GM21390 (cell line): Measurements from ENCODE around the gene RNF125.
"Not testable (repeated sequence)": the region's sequence is repeated elsewhere in the genome, so short reads cannot be mapped to it uniquely, and the experiment has no call there.

Experiments used
- ATAC-seq: cut with Tn5 transposase; IDR thresholded peaks from one replicate; pipeline ENCODE4 v1.9.1; 2021; ENCODE audit not compliant: unreplicated experiment

RNF125 gene

DNA sequence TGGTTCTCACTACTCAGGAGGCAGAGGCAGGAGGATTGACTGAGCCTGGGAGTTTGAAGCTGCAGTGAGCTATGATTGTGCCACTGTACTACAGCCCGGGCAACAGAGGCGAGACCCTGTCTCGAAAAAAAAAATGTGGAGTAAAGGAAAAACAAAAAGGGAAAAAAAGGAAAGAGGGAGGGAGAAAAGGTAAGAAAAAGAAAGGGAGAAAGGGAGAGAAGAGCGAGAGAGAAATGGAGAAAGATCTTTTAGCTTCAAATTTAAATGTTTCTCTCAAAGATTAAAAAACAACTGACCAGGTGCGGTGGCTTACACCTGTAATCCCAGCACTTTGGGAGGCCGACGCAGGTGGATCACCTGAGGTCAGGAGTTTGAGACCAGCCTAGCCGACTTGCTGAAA lies 65.2 kb downstream of the RNF125 start:
- no peak for ATAC-seq

DNA sequence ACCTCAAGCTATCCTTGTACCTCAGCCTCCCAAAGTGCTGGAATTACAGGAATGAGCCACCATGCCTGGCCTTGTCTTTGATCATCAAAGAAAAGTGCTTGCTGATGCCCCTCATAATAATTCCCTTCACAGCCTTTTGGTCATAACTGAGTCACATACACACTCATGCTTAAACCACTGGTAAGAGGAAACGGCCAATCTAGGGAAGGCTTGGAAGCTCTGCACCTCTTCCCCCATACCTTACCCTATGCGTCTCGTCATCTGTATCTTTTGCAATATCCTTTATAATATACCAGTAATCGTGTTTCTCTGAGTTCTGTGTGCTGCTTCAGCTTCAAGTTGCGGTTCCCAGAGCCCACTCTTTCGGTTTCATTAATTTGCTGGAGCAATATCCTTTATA lies 68.3 kb downstream of the RNF125 start:
- ATAC-seq, result no peak

DNA sequence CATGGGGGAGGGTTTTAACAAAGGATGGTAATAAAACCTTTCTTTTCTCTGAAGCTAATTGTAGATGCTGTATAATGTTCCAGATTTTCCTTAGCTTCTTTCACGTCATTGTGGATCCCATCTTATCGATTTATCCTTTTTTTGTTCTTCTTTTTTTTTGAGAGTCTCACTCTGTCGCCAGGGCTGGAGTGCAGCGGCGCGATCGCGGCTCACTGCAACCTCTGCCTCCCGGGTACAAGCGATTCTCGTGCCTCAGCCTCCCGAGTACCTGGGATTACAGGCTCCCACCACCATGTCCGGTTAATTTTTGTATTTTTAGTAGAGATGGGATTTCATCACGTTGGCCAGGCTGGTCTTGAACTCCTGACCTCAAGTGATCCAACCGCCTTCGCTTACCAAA lies 72.2 kb downstream of the RNF125 start:
- ATAC-seq, result not testable (repeated sequence)

DNA sequence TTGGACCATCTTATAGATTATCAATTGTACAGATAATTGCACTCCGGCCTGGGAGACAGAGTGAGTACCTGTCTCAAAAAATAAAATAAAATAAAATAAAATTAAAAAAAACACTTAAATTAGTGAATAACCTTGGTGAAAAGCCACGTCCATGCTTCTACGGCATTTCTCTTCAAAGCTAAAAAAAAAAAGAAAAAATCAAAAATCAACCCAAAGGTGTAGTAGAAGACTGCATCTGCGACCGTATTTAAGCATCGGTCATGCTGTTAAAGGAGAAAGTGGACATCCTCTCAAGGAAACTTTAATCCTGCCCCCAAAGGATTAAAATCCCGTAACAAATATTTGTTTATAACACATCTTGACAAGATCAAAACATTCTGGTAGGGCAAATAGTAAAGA lies 72.7 kb downstream of the RNF125 start:
- no peak for ATAC-seq

DNA sequence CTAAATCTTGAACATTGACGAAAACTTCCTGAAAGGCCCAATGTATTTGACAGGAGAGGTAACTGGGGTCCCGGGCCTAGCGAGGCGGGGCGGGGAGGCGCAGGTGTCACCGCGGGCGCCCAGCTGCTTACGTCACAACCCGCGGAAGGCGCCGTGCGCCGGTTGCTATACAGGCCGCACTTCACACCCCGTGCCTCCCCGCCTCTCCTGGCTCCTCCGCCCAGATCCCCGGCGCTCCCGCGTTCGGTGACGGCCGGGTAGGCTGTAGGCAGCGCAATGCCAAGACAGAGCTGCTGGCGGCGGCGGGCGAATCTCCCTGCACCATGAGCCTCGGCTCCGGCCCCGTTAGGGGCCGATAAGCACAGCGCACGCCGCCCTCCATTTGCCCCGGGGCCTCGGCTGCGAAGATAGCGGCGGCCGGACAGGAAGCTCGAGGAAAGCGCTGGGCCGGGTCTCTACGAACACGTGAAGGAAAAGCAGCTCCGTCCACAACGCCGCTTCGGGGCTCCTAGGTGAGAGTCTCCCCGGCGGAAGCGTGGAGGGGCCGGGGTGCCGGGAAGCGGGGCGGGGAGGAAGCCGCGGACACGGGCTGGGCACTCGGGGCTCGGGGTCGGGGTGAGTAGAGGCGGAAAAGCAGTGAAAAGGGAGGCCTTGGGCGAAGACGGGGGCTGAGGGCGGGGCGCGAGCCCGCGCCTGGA lies 73.2 kb downstream of the RNF125 start, which contains the start of gene RNF138:
RNF138 (plus strand) TSS at position 151 of the 698 bp plus-strand sequence. CDS start 903 bp downstream, outside the sequence.
- ATAC-seq, result peak; percentile 53

DNA sequence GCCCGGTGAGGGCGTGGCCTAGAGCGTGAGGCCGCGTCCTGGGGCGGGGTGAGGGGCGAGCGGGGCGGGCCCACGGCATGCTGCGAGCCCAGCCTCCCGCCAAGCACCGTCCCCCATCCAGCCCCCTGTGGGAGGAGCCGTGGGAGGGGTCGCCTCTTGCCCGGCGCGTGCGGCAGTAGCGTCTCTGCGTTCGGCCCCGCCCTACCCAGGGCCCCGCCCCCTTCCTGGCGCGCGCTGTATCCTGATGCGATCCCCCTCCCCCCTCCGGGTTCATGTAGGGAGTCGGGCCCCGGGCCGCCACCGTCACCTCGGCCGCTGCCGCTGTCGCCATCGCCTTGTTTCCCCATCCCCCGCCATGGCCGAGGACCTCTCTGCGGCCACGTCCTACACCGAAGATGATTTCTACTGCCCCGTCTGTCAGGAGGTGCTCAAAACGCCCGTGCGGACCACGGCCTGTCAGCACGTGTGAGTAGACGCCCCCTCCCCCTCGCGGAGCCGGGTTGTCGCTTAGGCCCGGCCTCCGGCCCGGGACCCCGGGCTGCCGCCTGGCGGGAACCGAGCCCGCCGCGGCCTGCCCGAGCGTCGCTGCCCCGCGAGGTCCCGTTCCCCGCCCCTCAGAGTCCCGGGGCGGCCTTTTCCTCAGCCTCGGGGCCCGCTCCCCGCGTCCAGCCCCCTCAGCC lies 73.9 kb downstream of the RNF125 start:
- peak; percentile 77 for ATAC-seq

DNA sequence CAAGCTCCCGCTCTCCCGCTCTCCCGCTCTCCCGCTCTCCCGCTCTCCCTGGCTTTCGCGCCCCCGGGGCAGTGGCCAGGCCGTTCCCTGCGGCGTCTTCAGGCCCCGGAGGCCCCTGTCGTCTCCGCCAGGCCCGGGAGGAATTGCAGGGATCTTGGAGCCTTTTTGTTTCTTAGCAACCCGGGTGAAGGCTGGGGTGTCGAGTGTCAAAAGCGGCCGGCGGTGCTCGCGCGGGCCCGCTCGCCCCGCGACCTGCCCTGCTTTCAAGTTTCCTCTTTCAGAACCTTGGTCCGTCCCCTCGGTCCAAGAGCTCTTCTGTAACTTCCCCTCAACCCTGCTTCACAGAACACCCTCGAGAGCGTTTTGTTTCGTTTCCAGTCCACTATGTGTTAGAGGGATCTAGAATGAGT lies 74.5 kb downstream of the RNF125 start:
- ATAC-seq, result peak; percentile 37

DNA sequence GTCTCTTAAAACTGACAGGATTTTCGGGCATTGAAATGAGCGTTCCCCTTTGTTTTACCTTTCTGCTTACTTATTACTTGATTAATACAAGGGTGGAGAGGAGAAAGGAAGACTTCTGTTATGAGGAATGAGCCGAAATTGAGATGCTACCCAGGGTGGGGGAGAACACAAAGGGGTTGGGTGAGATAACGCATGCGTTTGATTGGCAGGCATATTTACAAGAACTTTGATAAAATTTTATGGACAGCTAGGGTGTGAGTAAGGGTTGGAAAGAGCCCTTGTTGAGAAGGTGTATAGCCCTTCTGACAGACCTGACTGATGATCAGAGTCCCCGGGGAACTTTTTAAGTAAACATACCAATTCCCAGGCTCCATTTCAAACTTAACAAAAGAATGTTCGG lies 74.9 kb downstream of the RNF125 start:
- no peak for ATAC-seq

DNA sequence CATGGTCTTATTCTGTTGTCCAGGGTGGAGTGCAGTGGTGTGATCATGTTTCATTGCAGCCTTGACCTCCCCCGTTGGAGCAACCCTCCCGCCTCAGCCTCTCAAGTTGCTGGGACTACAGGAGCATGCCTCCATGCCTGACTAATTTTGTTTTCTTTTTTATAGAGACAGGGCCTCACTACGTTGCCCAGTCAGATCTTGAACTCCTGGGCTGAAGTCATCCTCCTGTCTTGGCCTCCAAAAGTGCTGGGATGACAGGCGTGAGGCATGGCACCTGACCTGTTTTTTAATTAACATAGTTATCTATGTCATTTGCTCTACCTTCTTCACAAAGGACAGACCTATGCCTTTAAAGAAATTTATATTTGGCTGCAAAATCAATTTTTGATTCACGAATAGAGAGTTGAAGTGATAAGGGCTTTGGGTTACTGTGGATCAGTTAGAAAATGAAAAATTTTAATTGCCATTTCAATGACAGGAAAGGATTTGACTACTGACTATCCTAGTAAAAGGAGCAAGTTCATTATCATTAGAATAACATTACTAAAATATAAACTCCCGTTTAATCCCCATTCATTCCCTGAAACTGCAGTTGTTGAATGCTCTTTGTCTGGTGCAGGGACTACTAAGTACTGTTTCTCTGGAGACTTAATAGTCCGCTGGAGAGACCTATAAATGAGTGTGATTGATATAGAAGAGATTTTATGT lies 76.7 kb downstream of the RNF125 start:
- ATAC-seq, result no peak

DNA sequence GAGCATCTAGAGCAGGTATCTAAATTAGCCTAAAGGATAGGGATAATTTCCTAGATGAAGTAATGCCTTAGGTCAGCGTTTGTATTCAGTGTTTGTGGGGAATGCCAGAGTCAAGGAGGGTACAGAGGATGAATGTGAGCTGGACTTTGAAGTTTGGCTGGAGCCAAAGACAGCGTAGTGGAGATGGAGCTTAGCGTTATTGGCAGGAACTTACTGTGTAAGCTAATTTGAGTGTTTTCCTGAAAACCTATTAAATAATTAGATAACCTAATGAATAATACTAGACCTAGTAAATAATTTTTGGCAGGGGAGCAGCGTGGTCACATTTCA lies 77.2 kb downstream of the RNF125 start:
- ATAC-seq, result no peak

DNA sequence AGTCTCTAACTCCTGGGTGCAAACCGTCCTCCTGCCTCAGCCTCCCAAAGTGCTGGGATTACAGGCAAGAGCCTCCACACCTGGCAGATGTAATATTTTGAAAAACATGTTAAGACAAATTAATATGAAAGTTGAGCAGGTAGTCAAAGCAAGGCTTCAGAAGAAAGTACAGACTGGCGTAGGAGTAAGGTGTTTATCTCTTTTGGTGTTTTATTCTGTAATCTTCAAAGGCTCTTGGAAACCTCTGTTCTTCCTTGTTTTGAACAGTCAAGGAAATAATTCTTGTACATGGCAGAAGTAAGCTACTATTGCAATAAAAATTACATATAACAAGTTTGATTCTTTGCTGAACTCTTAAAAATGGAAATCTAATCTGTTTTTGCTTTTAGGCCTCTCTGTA lies 78.3 kb downstream of the RNF125 start:
- ATAC-seq, result no peak

DNA sequence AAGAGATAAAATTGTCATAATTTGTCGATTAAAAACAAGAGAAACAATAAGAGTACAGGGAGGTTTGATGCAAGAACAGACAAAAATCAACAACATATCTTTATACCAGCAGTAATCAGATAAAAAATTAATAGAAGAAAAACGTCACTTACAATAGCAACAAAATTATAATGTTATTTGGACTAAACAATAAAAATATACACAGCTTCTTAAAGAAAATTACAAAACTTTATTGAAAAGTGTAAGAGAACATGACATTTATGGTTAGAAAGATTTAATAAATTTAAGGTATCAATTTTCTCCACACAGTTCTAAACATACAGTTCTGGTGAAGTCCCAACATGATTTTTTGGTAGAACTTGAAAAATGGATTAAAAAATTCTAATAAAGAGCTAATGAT lies 85.9 kb downstream of the RNF125 start:
- no peak for ATAC-seq

DNA sequence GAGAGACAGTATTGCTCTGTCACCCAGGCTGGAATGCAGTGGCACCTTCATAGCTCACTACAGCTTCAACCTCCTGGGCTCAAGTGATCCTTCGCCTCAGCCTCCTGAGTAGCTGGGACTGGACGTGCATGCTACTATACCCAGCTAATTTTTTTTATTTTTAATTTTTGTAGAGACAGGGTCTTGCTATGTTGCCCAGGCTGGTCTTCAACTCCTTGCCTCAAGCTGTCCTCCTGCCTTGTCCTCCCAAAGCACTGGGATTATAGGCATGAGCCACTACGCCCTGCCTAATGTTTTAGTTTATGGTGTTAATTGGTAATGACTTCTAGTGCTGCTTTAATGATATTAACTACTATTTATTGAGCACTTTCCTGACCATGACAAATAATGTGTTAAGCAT lies 91.4 kb downstream of the RNF125 start:
- no peak for ATAC-seq

DNA sequence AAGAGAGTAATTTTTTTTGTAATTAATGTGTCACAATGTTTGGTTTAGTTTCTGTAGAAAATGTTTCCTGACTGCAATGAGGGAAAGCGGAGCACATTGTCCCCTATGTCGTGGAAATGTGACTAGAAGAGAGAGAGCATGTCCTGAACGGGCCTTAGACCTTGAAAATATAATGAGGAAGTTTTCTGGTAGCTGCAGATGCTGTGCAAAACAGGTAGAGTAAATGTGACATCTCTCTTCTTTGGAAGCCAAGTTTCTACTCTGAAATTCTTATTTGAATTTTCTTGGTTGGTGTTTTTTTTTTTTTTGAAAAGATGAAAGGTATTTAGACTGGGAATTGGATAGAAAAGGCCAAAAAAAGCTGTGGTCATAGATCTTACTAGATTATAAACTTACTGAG lies 93.1 kb downstream of the RNF125 start:
- ATAC-seq, result no peak

DNA sequence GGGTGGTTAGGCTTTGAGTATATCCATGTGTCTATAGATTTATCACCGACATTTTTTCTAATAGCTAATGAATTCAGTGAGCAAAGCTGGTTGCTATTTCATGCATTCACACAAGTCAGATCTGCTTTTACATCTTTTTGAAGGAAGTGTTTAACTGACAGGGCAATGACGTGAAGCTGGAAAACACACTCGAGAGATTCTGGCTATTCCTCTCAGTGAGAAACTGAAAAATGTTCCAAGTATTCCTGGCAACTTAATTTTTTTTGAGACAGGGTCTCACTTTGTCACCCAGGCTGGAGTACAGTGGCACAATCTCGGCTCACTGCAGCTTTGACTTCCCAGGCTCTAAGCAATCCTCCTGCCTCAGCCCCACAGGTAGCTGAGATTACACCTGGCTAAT lies 94.2 kb downstream of the RNF125 start:
- no peak for ATAC-seq

DNA sequence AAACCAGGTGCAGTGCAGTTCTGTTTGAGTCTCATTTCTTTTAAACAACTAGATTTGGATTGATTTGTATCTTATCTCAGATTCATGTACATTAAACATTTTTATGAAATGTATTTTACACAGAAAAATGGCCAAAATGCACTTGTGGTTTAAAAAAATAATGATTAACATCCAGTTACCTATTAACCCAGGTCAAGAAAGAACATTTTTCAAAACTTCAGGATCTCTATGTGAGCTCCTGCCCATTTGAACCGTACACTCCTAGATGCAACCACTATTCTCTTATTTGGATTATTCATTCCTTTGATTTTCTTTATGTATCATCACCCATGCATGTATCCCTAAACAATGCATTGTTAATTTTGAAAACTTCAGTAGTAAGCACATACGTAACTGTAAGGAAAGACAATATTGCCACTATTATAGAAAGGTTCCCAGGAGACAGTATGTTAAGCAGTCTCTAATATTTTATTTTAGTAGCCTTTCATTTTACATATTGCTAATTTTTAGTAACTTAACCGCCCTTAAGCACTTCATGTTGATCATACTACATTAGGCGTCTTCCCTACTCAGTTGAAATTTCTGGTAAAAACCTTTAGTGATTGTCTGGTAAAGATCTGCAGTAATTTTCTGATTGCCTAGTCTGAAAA lies 95.8 kb downstream of the RNF125 start:
- no peak for ATAC-seq

DNA sequence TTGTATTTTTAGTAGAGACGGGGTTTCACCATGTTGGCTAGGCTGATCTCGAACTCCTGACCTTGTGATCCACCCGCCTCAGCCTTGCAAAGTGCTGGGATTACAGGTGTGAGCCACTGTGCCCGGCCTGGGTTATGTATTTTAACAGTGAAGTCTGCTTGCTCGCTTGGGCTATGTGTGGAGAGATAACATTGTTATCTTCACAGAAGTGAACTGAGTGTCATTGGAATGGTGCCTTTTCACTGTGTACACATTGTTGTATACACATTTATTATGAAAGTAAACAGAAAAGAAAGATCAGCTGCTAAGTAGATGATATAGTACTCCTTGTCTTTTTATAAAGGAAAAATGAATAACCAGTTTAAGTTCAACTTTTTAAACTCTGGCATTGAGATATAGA lies 103.4 kb downstream of the RNF125 start:
- ATAC-seq, result no peak
